IMR-90 (cell line): ENCODE results near the gene TOP3B. TPM values are rescaled to one million over a fixed set of nuclear protein-coding genes. Genes with fewer than 3 reads are reported as not detected.

Experiments
- ATAC-seq: fragments of 200-7000 bp; cut with Tn5 transposase; 2 replicates; pipeline ENCODE4 v1.9.1; 2020; ENCODE audit warnings: low read depth, mild to moderate bottlenecking, moderate library complexity
- BruUV-seq: library from RNA; stranded (reverse); fragments of 400-500 nt; replicated peaks from 2 replicates; lab custom pipeline; 2021; lab: Mats Ljungman, UMichigan
- CTCF ChIA-PET: fragments of 300-600 bp; formaldehyde crosslinking; extraction: SDS; loops from one replicate; lab custom pipeline; 2021; ENCODE audit warnings: antibody characterized with exemption; lab: Yijun Ruan, JAX
- POLR2A ChIA-PET: fragments of 300-600 bp; sonication (Branson Sonifier 250); formaldehyde crosslinking; loops from one replicate; lab custom pipeline; 2022; ENCODE audit warnings: antibody characterized with exemption; ENCODE audit not compliant: unreplicated experiment; lab: Charles Lee
- DNase-seq: peaks from one replicate; pipeline ENCODE4 v3.0.0; 2013
- H2AFZ ChIP-seq: replicated peaks from 2 replicates; pipeline ENCODE3; 2013; ENCODE audit warnings: low read length, mild to moderate bottlenecking; ENCODE audit not compliant: poor library complexity
- H2AK5ac ChIP-seq: 2 replicates; pipeline ENCODE4 v1.6.1; 2013; ENCODE audit warnings: low read depth, low read length, inconsistent platforms
- H2AK9ac ChIP-seq: replicated peaks from 2 replicates; pipeline ENCODE3; 2013; ENCODE audit warnings: mild to moderate bottlenecking, low read depth, low read length, moderate library complexity; ENCODE audit not compliant: poor library complexity
- H2BK120ac ChIP-seq: 2 replicates; pipeline ENCODE4 v1.6.1; 2013; ENCODE audit warnings: low read depth, low read length, inconsistent platforms
- H2BK15ac ChIP-seq: 3 replicates; pipeline ENCODE4 v1.6.1; 2013; ENCODE audit warnings: low read depth, low read length, inconsistent platforms
- H2BK20ac ChIP-seq: 2 replicates; pipeline ENCODE4 v1.6.1; 2013; ENCODE audit warnings: low read depth, mild to moderate bottlenecking, inconsistent platforms, low read length, moderate library complexity
- H2BK5ac ChIP-seq: 2 replicates; pipeline ENCODE4 v1.6.1; 2013; ENCODE audit warnings: mild to moderate bottlenecking, low read depth, low read length, inconsistent platforms; ENCODE audit not compliant: poor library complexity, severe bottlenecking
- H3K14ac ChIP-seq: replicated peaks from 2 replicates; pipeline ENCODE4 v1.6.1; 2013; ENCODE audit warnings: low read depth, low read length, inconsistent platforms
- H3K18ac ChIP-seq: 2 replicates; pipeline ENCODE4 v1.6.1; 2013; ENCODE audit warnings: low read depth, low read length, control low read depth
- H3K23ac ChIP-seq: 2 replicates; pipeline ENCODE4 v1.6.1; 2013; ENCODE audit warnings: low read depth, low read length, inconsistent platforms
- H3K27ac ChIP-seq: 2 replicates; pipeline ENCODE4 v1.5.1; 2013; ENCODE audit warnings: mild to moderate bottlenecking, control low read depth, low read length; ENCODE audit not compliant: insufficient read depth
- H3K27me3 ChIP-seq: 2 replicates; pipeline ENCODE4 v1.6.1; 2013; ENCODE audit warnings: low read length; ENCODE audit not compliant: control insufficient read depth, insufficient read depth
- H3K36me3 ChIP-seq: 2 replicates; pipeline ENCODE4 v1.6.1; 2013; ENCODE audit warnings: low read length, mixed read lengths; ENCODE audit not compliant: control insufficient read depth, insufficient read depth
- H3K4ac ChIP-seq: 2 replicates; pipeline ENCODE4 v1.6.1; 2013; ENCODE audit warnings: low read depth, low read length, inconsistent platforms
- H3K4me1 ChIP-seq: 2 replicates; pipeline ENCODE4 v1.6.1; 2013; ENCODE audit warnings: low read length, mixed read lengths; ENCODE audit not compliant: control insufficient read depth, insufficient read depth
- H3K4me2 ChIP-seq: 2 replicates; pipeline ENCODE4 v1.6.1; 2013; ENCODE audit warnings: low read depth, mild to moderate bottlenecking, control low read depth, low read length, moderate library complexity
- H3K4me3 ChIP-seq: 2 replicates; pipeline ENCODE4 v1.5.1; 2013; ENCODE audit warnings: low read depth, mild to moderate bottlenecking, control low read depth, low read length, moderate library complexity; ENCODE audit not compliant: insufficient read depth
- H3K56ac ChIP-seq: 2 replicates; pipeline ENCODE4 v1.6.1; 2013; ENCODE audit warnings: low read length, inconsistent platforms; ENCODE audit not compliant: insufficient read depth; ENCODE audit errors: extremely low read depth
- H3K79me1 ChIP-seq, 2 experiments: 2 replicates each; pipeline ENCODE4 v1.6.1; 2013; ENCODE audit warnings: low read length in 2 of 2, inconsistent platforms in 1 of 2, low read depth in 1 of 2
- H3K9ac ChIP-seq: 2 replicates; pipeline ENCODE4 v1.6.1; 2013; ENCODE audit warnings: low read depth, low read length, control low read depth
- H3K9me1 ChIP-seq: 2 replicates; pipeline ENCODE4 v1.6.1; 2013; ENCODE audit warnings: low read length, inconsistent platforms; ENCODE audit not compliant: insufficient read depth
- H3K9me3 ChIP-seq: 2 replicates; pipeline ENCODE4 v1.6.1; 2013; ENCODE audit warnings: low read length; ENCODE audit not compliant: control insufficient read depth, insufficient read depth
- H4K20me1 ChIP-seq: 2 replicates; pipeline ENCODE4 v1.6.1; 2013; ENCODE audit warnings: low read length, inconsistent platforms; ENCODE audit not compliant: insufficient read depth
- H4K5ac ChIP-seq: 2 replicates; pipeline ENCODE4 v1.6.1; 2013; ENCODE audit warnings: mild to moderate bottlenecking, low read depth, low read length, control low read depth
- H4K8ac ChIP-seq, 2 experiments: 2 replicates each; pipeline ENCODE4 v1.6.1; 2013; ENCODE audit warnings: low read depth in 2 of 2, low read length in 2 of 2, control low read depth in 1 of 2, inconsistent platforms in 1 of 2
- H4K91ac ChIP-seq: 2 replicates; pipeline ENCODE4 v1.6.1; 2013; ENCODE audit warnings: low read depth, low read length, inconsistent platforms; ENCODE audit not compliant: insufficient read depth
- MAFK ChIP-seq: IDR thresholded peaks from 2 replicates; pipeline ENCODE4 v1.6.1; 2012; ENCODE audit warnings: low read depth, low read length, improper control_type of control experiment
- RAD21 ChIP-seq: IDR thresholded peaks from 2 replicates; pipeline ENCODE4 v1.6.1; 2012; ENCODE audit warnings: low read length, improper control_type of control experiment
- RCOR1 ChIP-seq: IDR thresholded peaks from 2 replicates; pipeline ENCODE4 v1.6.1; 2012; ENCODE audit warnings: mild to moderate bottlenecking, low read length, improper control_type of control experiment; ENCODE audit not compliant: insufficient replicate concordance
- WGBS, 2 experiments: methylation state at CpG; one replicate each; pipeline versions ENCODE4 v1.1.5 to v1.1.7; 2013; ENCODE audit warnings: missing lambda C conversion rate in 2 of 2; ENCODE audit not compliant: insufficient read length in 1 of 2; ENCODE audit errors: extremely low coverage in 2 of 2; 5-methylcytosine and 5-hydroxymethylcytosine counted together
- dilution Hi-C: fragments of 300-500 bp; cut with HindIII; formaldehyde crosslinking; loops from one replicate; pipeline ENCODE4 v1.14.3; 2018; ENCODE audit warnings: low sequenced_read_pairs; ENCODE audit not compliant: unreplicated experiment
- in situ Hi-C: fragments of 300-500 bp; cut with MboI; formaldehyde crosslinking; loops from 3 replicates; pipeline ENCODE4 v1.14.3; 2019; ENCODE audit warnings: low sequenced_read_pairs, inconsistent platforms, mixed read lengths
- intact Hi-C: fragments of 100-400 bp; cut with micrococcal nuclease; formaldehyde crosslinking; loops from 2 replicates; pipeline ENCODE4 v1.10.0; 2022
- polyA plus RNA-seq, 3 experiments: library from polyadenylated mRNA; depleted of rRNA; stranded (reverse); fragments of >200 nt; gene quantifications; 2 replicates each; pipeline ENCODE4 v1.2.3, GENCODE V29; 2012; ENCODE audit warnings: low replicate concordance in 1 of 3
- total RNA-seq: library from RNA; depleted of rRNA; stranded (reverse); fragments of >200 nt; gene quantifications from 2 replicates; pipeline ENCODE4 v1.2.3, GENCODE V29; 2012

TOP3B gene
- total and polyA plus RNA-seq, 2 of the 4 experiments (the other 2 are of a cell fraction): 23.0 to 23.5 TPM

DNA sequence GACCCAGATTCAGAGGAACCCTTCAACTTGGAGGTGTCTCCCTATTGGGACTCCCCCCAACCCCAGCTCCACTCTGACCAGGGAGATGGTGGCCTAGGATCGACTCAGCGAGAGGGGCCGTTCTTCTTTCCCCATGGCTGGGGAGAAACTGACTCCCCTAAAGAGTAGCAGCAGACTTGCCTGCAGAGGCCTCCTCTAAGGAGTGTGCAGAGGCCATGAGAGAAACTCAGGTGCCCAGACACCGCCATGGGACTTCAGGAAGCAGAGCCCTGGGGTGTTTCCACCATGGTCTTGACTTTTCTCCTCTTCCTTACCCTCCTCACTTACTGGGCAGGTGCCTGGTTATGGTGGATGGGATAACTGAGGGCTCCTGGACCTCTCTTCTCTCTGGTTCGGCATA lies 2.6 kb upstream of the TOP3B start:
- DNase-seq: no peak
- Histone ChIP-seq H3K79me1 (peaks cover 20 to 22% of the 10 kb centered on the region in 2 experiments), H2AFZ (peak overlapping the region; percentile 72), H4K20me1 (peaks cover 5% of the 10 kb centered on the region; the same call in 1 of the 2 replicates), H3K4me3 (no peak overlapping the region), H3K27ac (no peak overlapping the region), H3K36me3 (no peaks in the 10 kb centered on the region), H3K18ac (no peak overlapping the region), H2BK5ac (no peak overlapping the region), H3K9me3 (no peaks in the 10 kb centered on the region), H4K91ac (no peak overlapping the region), H3K9me1 (peaks cover 9% of the 10 kb centered on the region), H3K27me3 (peaks cover 18% of the 10 kb centered on the region), H4K5ac (no peak overlapping the region), H3K14ac (no peak overlapping the region), H2AK5ac (no peak overlapping the region), H2BK15ac (no peak overlapping the region), H3K4ac (no peak overlapping the region), H4K8ac (no peak overlapping the region), H3K9ac (no peak overlapping the region), H3K4me1 (peaks cover 2% of the 10 kb centered on the region; the same call in 1 of the 2 replicates), H2BK120ac (no peak overlapping the region), H3K56ac (no peak overlapping the region), H2BK20ac (no peak overlapping the region), H3K4me2 (no peak overlapping the region), H2AK9ac (peak overlapping the region; percentile 9), H3K23ac (no peak overlapping the region)
- intact Hi-C loops (loop anchor here (10.0 kb wide), 1 partner anchor 170 kb away; no protein-coding TSS in a partner anchor), dilution Hi-C loops (no loop called here), in situ Hi-C loops (no loop called here)
- ChIA-PET CTCF (interaction anchor here (1.2 kb wide), 1 partner anchor 36 kb away, joined by 3 read pairs; no protein-coding TSS in a partner anchor), POLR2A (interaction anchor here (0.7 kb wide), 1 partner anchor 26 kb away, joined by 3 read pairs; no protein-coding TSS in a partner anchor)
- WGBS, 2 experiments: no CpG with 5 or more reads among the region's 5 CpGs
- BruUV-seq: no TSS peak
- no peak for TF ChIP-seq MAFK
- TF ChIP-seq RCOR1: no peak
- no peak for TF ChIP-seq RAD21
- ATAC-seq: no peak
